ENCODE measurements around the gene INCENP. TPM values are rescaled to one million over a fixed set of nuclear protein-coding genes. Genes with fewer than 3 reads are reported as not detected.
A peak's percentile ranks its signal among the peaks of the same experiment; 100 is the strongest.

The INCENP gene
- total RNA-seq, 1 donor from 2014 or later = 26.2 TPM

- TF ChIP-seq CTCF (IDR thresholded peaks at IDR 0.05) = peak; percentile 30
- H3K27ac Mint-ChIP-seq (ENCODE audit: unreplicated experiment) = no peak overlapping the region
- H3K4me3 Mint-ChIP-seq (ENCODE audit: unreplicated experiment) = no peak overlapping the region
- DNase-seq (ENCODE audit: extremely low spot score, unreplicated experiment) = no peak
- H3K27me3 Mint-ChIP-seq (ENCODE audit: unreplicated experiment) = peaks cover 4% of the 10 kb centered on the region
- no peaks in the 10 kb centered on the region for H3K36me3 Mint-ChIP-seq (ENCODE audit: unreplicated experiment)
- peaks cover 23% of the 10 kb centered on the region for H3K4me1 Mint-ChIP-seq (ENCODE audit: unreplicated experiment)
- no peaks in the 10 kb centered on the region for H3K9me3 Mint-ChIP-seq (ENCODE audit: unreplicated experiment)
Observed at GRCh38 chr11:62122076-62122475, 1.7 kb upstream of the INCENP start.

GRCh38 chr11:62124186-62125113 lies 639 bp downstream of the INCENP start:
- H3K27ac Mint-ChIP-seq (ENCODE audit: unreplicated experiment) = peak overlapping the region; percentile 81
- TF ChIP-seq CTCF (IDR thresholded peaks at IDR 0.05) = no peak
- DNase-seq (ENCODE audit: extremely low spot score, unreplicated experiment) = no peak
- H3K9me3 Mint-ChIP-seq (ENCODE audit: unreplicated experiment) = no peaks in the 10 kb centered on the region
- H3K27me3 Mint-ChIP-seq (ENCODE audit: unreplicated experiment) = peaks cover 2% of the 10 kb centered on the region
- peak overlapping the region; percentile 94 for H3K4me3 Mint-ChIP-seq (ENCODE audit: unreplicated experiment)
- H3K36me3 Mint-ChIP-seq (ENCODE audit: unreplicated experiment) = peaks cover 4% of the 10 kb centered on the region
- H3K4me1 Mint-ChIP-seq (ENCODE audit: unreplicated experiment) = peaks cover 25% of the 10 kb centered on the region

GRCh38 chr11:62125316-62125715 lies 1.5 kb downstream of the INCENP start:
- H3K9me3 Mint-ChIP-seq (ENCODE audit: unreplicated experiment) = no peaks in the 10 kb centered on the region
- peaks cover 6% of the 10 kb centered on the region for H3K36me3 Mint-ChIP-seq (ENCODE audit: unreplicated experiment)
- DNase-seq (ENCODE audit: extremely low spot score, unreplicated experiment) = no peak
- no peak for TF ChIP-seq CTCF (IDR thresholded peaks at IDR 0.05)
- H3K4me1 Mint-ChIP-seq (ENCODE audit: unreplicated experiment) = peaks cover 25% of the 10 kb centered on the region
- H3K27ac Mint-ChIP-seq (ENCODE audit: unreplicated experiment) = no peak overlapping the region
- H3K4me3 Mint-ChIP-seq (ENCODE audit: unreplicated experiment) = peak overlapping the region; percentile 94
- H3K27me3 Mint-ChIP-seq (ENCODE audit: unreplicated experiment) = no peaks in the 10 kb centered on the region

- no peaks in the 10 kb centered on the region for H3K9me3 Mint-ChIP-seq (ENCODE audit: unreplicated experiment)
- peak overlapping the region; percentile 94 for H3K4me3 Mint-ChIP-seq (ENCODE audit: unreplicated experiment)
- H3K4me1 Mint-ChIP-seq (ENCODE audit: unreplicated experiment) = peaks cover 25% of the 10 kb centered on the region
- no peak for TF ChIP-seq CTCF (IDR thresholded peaks at IDR 0.05)
- no peak overlapping the region for H3K27ac Mint-ChIP-seq (ENCODE audit: unreplicated experiment)
- DNase-seq (ENCODE audit: extremely low spot score, unreplicated experiment) = no peak
- H3K27me3 Mint-ChIP-seq (ENCODE audit: unreplicated experiment) = no peaks in the 10 kb centered on the region
- peaks cover 9% of the 10 kb centered on the region for H3K36me3 Mint-ChIP-seq (ENCODE audit: unreplicated experiment)
Observed at GRCh38 chr11:62125881-62126280, 2.1 kb downstream of the INCENP start.

GRCh38 chr11:62127426-62127825 lies 3.6 kb downstream of the INCENP start:
- H3K27ac Mint-ChIP-seq (ENCODE audit: unreplicated experiment) = no peak overlapping the region
- no peak for DNase-seq (ENCODE audit: extremely low spot score, unreplicated experiment)
- H3K9me3 Mint-ChIP-seq (ENCODE audit: unreplicated experiment) = no peaks in the 10 kb centered on the region
- H3K4me3 Mint-ChIP-seq (ENCODE audit: unreplicated experiment) = no peak overlapping the region
- H3K4me1 Mint-ChIP-seq (ENCODE audit: unreplicated experiment) = peaks cover 26% of the 10 kb centered on the region
- no peaks in the 10 kb centered on the region for H3K27me3 Mint-ChIP-seq (ENCODE audit: unreplicated experiment)
- TF ChIP-seq CTCF (IDR thresholded peaks at IDR 0.05) = no peak
- H3K36me3 Mint-ChIP-seq (ENCODE audit: unreplicated experiment) = peaks cover 9% of the 10 kb centered on the region

Data from osteocyte (in vitro differentiated cells).